Stimulated activated naive CD4-positive, alpha-beta T cell (primary cell): ENCODE results near the gene MMP24OS.

Experiments
- DNase-seq, 6 experiments: peaks; one replicate each; lab custom pipeline; 2025; lab: John Stamatoyannopoulos, UW

The MMP24OS gene

GRCh38 chr20:35291654-35292503 lies 14.0 kb upstream of the MMP24OS start, which contains the start of gene FAM83C:
FAM83C (minus strand) TSS chr20:35292425; CDS start chr20:35292304, 121 bp downstream.
- DNase-seq = no peak

GRCh38 chr20:35290887-35291417 lies 13.0 kb upstream of the MMP24OS start:
- no peak for DNase-seq

- no peak for DNase-seq
Measured at GRCh38 chr20:35290186-35290886, 12.4 kb upstream of the MMP24OS start.

- DNase-seq = no peak
Measured at GRCh38 chr20:35288325-35289060, 10.6 kb upstream of the MMP24OS start.

GRCh38 chr20:35287509-35288324 lies 9.8 kb upstream of the MMP24OS start:
- DNase-seq = no peak

- no peak for DNase-seq
Measured at GRCh38 chr20:35286899-35287508, 9.1 kb upstream of the MMP24OS start.

- DNase-seq = no peak
Measured at GRCh38 chr20:35286077-35286898, 8.4 kb upstream of the MMP24OS start.

GRCh38 chr20:35285806-35286076 lies 7.8 kb upstream of the MMP24OS start:
- DNase-seq = no peak

GRCh38 chr20:35284992-35285805 lies 7.3 kb upstream of the MMP24OS start:
- no peak for DNase-seq

- DNase-seq = peak; percentile 19 to 61 (median 53)
Measured at GRCh38 chr20:35284267-35284991, 6.5 kb upstream of the MMP24OS start, which contains the start of gene EIF6. EIF6 (minus strand) TSS chr20:35284772; CDS start chr20:35284487, 285 bp downstream.

GRCh38 chr20:35283441-35284266 lies 5.7 kb upstream of the MMP24OS start:
- DNase-seq = no peak

GRCh38 chr20:35281506-35282101 lies 3.7 kb upstream of the MMP24OS start:
- no peak for DNase-seq

GRCh38 chr20:35280523-35280922 lies 2.6 kb upstream of the MMP24OS start:
- no peak for DNase-seq

- no peak for DNase-seq
Measured at GRCh38 chr20:35279533-35280174, 1.7 kb upstream of the MMP24OS start.

- DNase-seq = no peak
Measured at GRCh38 chr20:35279040-35279439, 1.1 kb upstream of the MMP24OS start.

GRCh38 chr20:35277127-35277526 lies 795 bp downstream of the MMP24OS start:
- no peak for DNase-seq

- DNase-seq = no peak
Measured at GRCh38 chr20:35276408-35276807, 1.5 kb downstream of the MMP24OS start.
